IMR-90 (cell line): ENCODE measurements around the gene DOK3. TPM values are rescaled to one million over a fixed set of nuclear protein-coding genes. Genes with fewer than 3 reads are reported as not detected.

Source experiments
- ATAC-seq: fragments of 200-7000 bp; cut with Tn5 transposase; 2 replicates; pipeline ENCODE4 v1.9.1; 2020; ENCODE audit warnings: low read depth, mild to moderate bottlenecking, moderate library complexity
- BruUV-seq: library from RNA; stranded (reverse); fragments of 400-500 nt; replicated peaks from 2 replicates; lab custom pipeline; 2021; lab: Mats Ljungman, UMichigan
- CTCF ChIA-PET: fragments of 300-600 bp; formaldehyde crosslinking; extraction: SDS; loops from one replicate; lab custom pipeline; 2021; ENCODE audit warnings: antibody characterized with exemption; lab: Yijun Ruan, JAX
- POLR2A ChIA-PET: fragments of 300-600 bp; sonication (Branson Sonifier 250); formaldehyde crosslinking; loops from one replicate; lab custom pipeline; 2022; ENCODE audit warnings: antibody characterized with exemption; ENCODE audit not compliant: unreplicated experiment; lab: Charles Lee
- DNase-seq: peaks from one replicate; pipeline ENCODE4 v3.0.0; 2013
- H2AFZ ChIP-seq: replicated peaks from 2 replicates; pipeline ENCODE3; 2013; ENCODE audit warnings: low read length, mild to moderate bottlenecking; ENCODE audit not compliant: poor library complexity
- H2AK5ac ChIP-seq: 2 replicates; pipeline ENCODE4 v1.6.1; 2013; ENCODE audit warnings: low read depth, low read length, inconsistent platforms
- H2AK9ac ChIP-seq: replicated peaks from 2 replicates; pipeline ENCODE3; 2013; ENCODE audit warnings: mild to moderate bottlenecking, low read depth, low read length, moderate library complexity; ENCODE audit not compliant: poor library complexity
- H2BK120ac ChIP-seq: 2 replicates; pipeline ENCODE4 v1.6.1; 2013; ENCODE audit warnings: low read depth, low read length, inconsistent platforms
- H2BK15ac ChIP-seq: 3 replicates; pipeline ENCODE4 v1.6.1; 2013; ENCODE audit warnings: low read depth, low read length, inconsistent platforms
- H2BK20ac ChIP-seq: 2 replicates; pipeline ENCODE4 v1.6.1; 2013; ENCODE audit warnings: low read depth, mild to moderate bottlenecking, inconsistent platforms, low read length, moderate library complexity
- H2BK5ac ChIP-seq: 2 replicates; pipeline ENCODE4 v1.6.1; 2013; ENCODE audit warnings: mild to moderate bottlenecking, low read depth, low read length, inconsistent platforms; ENCODE audit not compliant: poor library complexity, severe bottlenecking
- H3K14ac ChIP-seq: replicated peaks from 2 replicates; pipeline ENCODE4 v1.6.1; 2013; ENCODE audit warnings: low read depth, low read length, inconsistent platforms
- H3K18ac ChIP-seq: 2 replicates; pipeline ENCODE4 v1.6.1; 2013; ENCODE audit warnings: low read depth, low read length, control low read depth
- H3K23ac ChIP-seq: 2 replicates; pipeline ENCODE4 v1.6.1; 2013; ENCODE audit warnings: low read depth, low read length, inconsistent platforms
- H3K27ac ChIP-seq: 2 replicates; pipeline ENCODE4 v1.5.1; 2013; ENCODE audit warnings: mild to moderate bottlenecking, control low read depth, low read length; ENCODE audit not compliant: insufficient read depth
- H3K27me3 ChIP-seq: 2 replicates; pipeline ENCODE4 v1.6.1; 2013; ENCODE audit warnings: low read length; ENCODE audit not compliant: control insufficient read depth, insufficient read depth
- H3K36me3 ChIP-seq: 2 replicates; pipeline ENCODE4 v1.6.1; 2013; ENCODE audit warnings: low read length, mixed read lengths; ENCODE audit not compliant: control insufficient read depth, insufficient read depth
- H3K4ac ChIP-seq: 2 replicates; pipeline ENCODE4 v1.6.1; 2013; ENCODE audit warnings: low read depth, low read length, inconsistent platforms
- H3K4me1 ChIP-seq: 2 replicates; pipeline ENCODE4 v1.6.1; 2013; ENCODE audit warnings: low read length, mixed read lengths; ENCODE audit not compliant: control insufficient read depth, insufficient read depth
- H3K4me2 ChIP-seq: 2 replicates; pipeline ENCODE4 v1.6.1; 2013; ENCODE audit warnings: low read depth, mild to moderate bottlenecking, control low read depth, low read length, moderate library complexity
- H3K4me3 ChIP-seq: 2 replicates; pipeline ENCODE4 v1.5.1; 2013; ENCODE audit warnings: low read depth, mild to moderate bottlenecking, control low read depth, low read length, moderate library complexity; ENCODE audit not compliant: insufficient read depth
- H3K56ac ChIP-seq: 2 replicates; pipeline ENCODE4 v1.6.1; 2013; ENCODE audit warnings: low read length, inconsistent platforms; ENCODE audit not compliant: insufficient read depth; ENCODE audit errors: extremely low read depth
- H3K79me1 ChIP-seq, 2 experiments: 2 replicates each; pipeline ENCODE4 v1.6.1; 2013; ENCODE audit warnings: low read length in 2 of 2, inconsistent platforms in 1 of 2, low read depth in 1 of 2
- H3K9ac ChIP-seq: 2 replicates; pipeline ENCODE4 v1.6.1; 2013; ENCODE audit warnings: low read depth, low read length, control low read depth
- H3K9me1 ChIP-seq: 2 replicates; pipeline ENCODE4 v1.6.1; 2013; ENCODE audit warnings: low read length, inconsistent platforms; ENCODE audit not compliant: insufficient read depth
- H3K9me3 ChIP-seq: 2 replicates; pipeline ENCODE4 v1.6.1; 2013; ENCODE audit warnings: low read length; ENCODE audit not compliant: control insufficient read depth, insufficient read depth
- H4K20me1 ChIP-seq: 2 replicates; pipeline ENCODE4 v1.6.1; 2013; ENCODE audit warnings: low read length, inconsistent platforms; ENCODE audit not compliant: insufficient read depth
- H4K5ac ChIP-seq: 2 replicates; pipeline ENCODE4 v1.6.1; 2013; ENCODE audit warnings: mild to moderate bottlenecking, low read depth, low read length, control low read depth
- H4K8ac ChIP-seq, 2 experiments: 2 replicates each; pipeline ENCODE4 v1.6.1; 2013; ENCODE audit warnings: low read depth in 2 of 2, low read length in 2 of 2, control low read depth in 1 of 2, inconsistent platforms in 1 of 2
- H4K91ac ChIP-seq: 2 replicates; pipeline ENCODE4 v1.6.1; 2013; ENCODE audit warnings: low read depth, low read length, inconsistent platforms; ENCODE audit not compliant: insufficient read depth
- CEBPB ChIP-seq: IDR thresholded peaks from 2 replicates; pipeline ENCODE4 v1.6.1; 2012; ENCODE audit warnings: low read depth, low read length, improper control_type of control experiment
- CTCF ChIP-seq: conservative IDR thresholded peaks from 2 replicates; pipeline ENCODE4 v1.5.1; 2012; ENCODE audit warnings: mild to moderate bottlenecking, low read depth, low read length, improper control_type of control experiment
- FOS ChIP-seq: fragments of 150-350 bp; IDR thresholded peaks from 2 replicates; pipeline ENCODE4 v1.6.1; 2016; ENCODE audit warnings: low read depth, low read length
- MAFK ChIP-seq: IDR thresholded peaks from 2 replicates; pipeline ENCODE4 v1.6.1; 2012; ENCODE audit warnings: low read depth, low read length, improper control_type of control experiment
- NFE2L2 ChIP-seq: fragments of 150-350 bp; IDR thresholded peaks from 2 replicates; pipeline ENCODE4 v1.6.1; 2016; ENCODE audit warnings: low read depth, mild to moderate bottlenecking, low read length
- POLR2A ChIP-seq: IDR thresholded peaks from 2 replicates; pipeline ENCODE4 v1.6.1; 2012; ENCODE audit warnings: mild to moderate bottlenecking, low read depth, low read length
- WGBS, 2 experiments: methylation state at CpG; one replicate each; pipeline versions ENCODE4 v1.1.5 to v1.1.7; 2013; ENCODE audit warnings: missing lambda C conversion rate in 2 of 2; ENCODE audit not compliant: insufficient read length in 1 of 2; ENCODE audit errors: extremely low coverage in 2 of 2; 5-methylcytosine and 5-hydroxymethylcytosine counted together
- dilution Hi-C: fragments of 300-500 bp; cut with HindIII; formaldehyde crosslinking; loops from one replicate; pipeline ENCODE4 v1.14.3; 2018; ENCODE audit warnings: low sequenced_read_pairs; ENCODE audit not compliant: unreplicated experiment
- in situ Hi-C: fragments of 300-500 bp; cut with MboI; formaldehyde crosslinking; loops from 3 replicates; pipeline ENCODE4 v1.14.3; 2019; ENCODE audit warnings: low sequenced_read_pairs, inconsistent platforms, mixed read lengths
- intact Hi-C: fragments of 100-400 bp; cut with micrococcal nuclease; formaldehyde crosslinking; loops from 2 replicates; pipeline ENCODE4 v1.10.0; 2022
- polyA plus RNA-seq, 3 experiments: library from polyadenylated mRNA; depleted of rRNA; stranded (reverse); fragments of >200 nt; gene quantifications; 2 replicates each; pipeline ENCODE4 v1.2.3, GENCODE V29; 2012; ENCODE audit warnings: low replicate concordance in 1 of 3
- total RNA-seq: library from RNA; depleted of rRNA; stranded (reverse); fragments of >200 nt; gene quantifications from 2 replicates; pipeline ENCODE4 v1.2.3, GENCODE V29; 2012
- TF ChIP-seq, protein P1 (sequence below): fragments of 150-350 bp; IDR thresholded peaks from 2 replicates; pipeline ENCODE4 v1.6.1; 2016; ENCODE audit warnings: low read depth, mild to moderate bottlenecking, low read length, moderate library complexity, borderline replicate concordance
- TF ChIP-seq, protein P2 (sequence below): fragments of 150-350 bp; IDR thresholded peaks from 2 replicates; pipeline ENCODE4 v1.6.1; 2017; ENCODE audit warnings: mild to moderate bottlenecking, antibody characterized with exemption, low read length, low read depth

The DOK3 gene
- total and polyA plus RNA-seq, 2 of the 4 experiments (the other 2 are of a cell fraction) = 0.54 to 3.9 TPM

DNA sequence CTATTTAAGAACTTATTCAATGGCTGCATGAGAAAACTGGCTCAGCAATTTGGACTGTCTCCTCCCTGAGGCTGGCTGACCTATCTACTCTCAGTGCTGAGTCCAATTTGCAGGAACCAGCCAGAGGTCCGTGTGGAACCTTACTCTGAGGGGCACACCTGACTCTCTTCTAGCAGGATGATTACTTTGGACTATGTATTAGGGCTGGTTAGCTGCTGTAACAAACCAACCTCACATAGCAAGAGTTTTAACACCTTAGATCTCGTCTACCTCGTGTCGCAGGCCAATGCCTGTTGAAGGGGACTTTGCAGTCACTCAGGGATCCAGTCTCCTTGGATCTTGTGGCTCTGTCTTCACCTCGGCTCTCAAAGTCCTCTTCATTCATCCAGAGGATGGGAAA is 48.2 kb upstream of the DOK3 start:
- H2AK5ac ChIP-seq = no peak overlapping the region
- H3K9me1 ChIP-seq = peaks cover 12% of the 10 kb centered on the region
- WGBS, 2 experiments = no CpG with 5 or more reads among the region's 5 CpGs
- H3K18ac ChIP-seq = no peak overlapping the region
- no peak overlapping the region for H3K4me2 ChIP-seq
- no peaks in the 10 kb centered on the region for H3K27me3 ChIP-seq
- H3K56ac ChIP-seq = no peak overlapping the region
- BruUV-seq = no TSS peak
- H3K27ac ChIP-seq = no peak overlapping the region
- peaks cover 0 to 13% of the 10 kb centered on the region in 2 experiments; a peak in 2 of 4 replicates for H3K79me1 ChIP-seq
- H2BK5ac ChIP-seq = no peak overlapping the region
- H3K4me3 ChIP-seq = no peak overlapping the region
- H3K14ac ChIP-seq = no peak overlapping the region
- H4K91ac ChIP-seq = no peak overlapping the region
- H2BK15ac ChIP-seq = no peak overlapping the region
- peaks cover 10% of the 10 kb centered on the region for H4K20me1 ChIP-seq
- no peak overlapping the region for H3K4ac ChIP-seq
- intact Hi-C loops = no loop called here
- no peak for DNase-seq
- no peak overlapping the region for H3K9ac ChIP-seq
- ATAC-seq = no peak
- H3K9me3 ChIP-seq = no peaks in the 10 kb centered on the region
- H3K23ac ChIP-seq = no peak overlapping the region
- H2BK120ac ChIP-seq = no peak overlapping the region
- no peak overlapping the region for H2AFZ ChIP-seq
- in situ Hi-C loops = no loop called here
- POLR2A ChIA-PET = no interaction called here
- H4K8ac ChIP-seq = no peak overlapping the region
- dilution Hi-C loops = no loop called here
- no peak overlapping the region for H2AK9ac ChIP-seq
- CTCF ChIA-PET = no interaction called here
- 0 out of 2 replicates have a peak, but pooled peaks cover 2% of the 10 kb centered on the region for H3K36me3 ChIP-seq
- H4K5ac ChIP-seq = no peak overlapping the region
- TF ChIP-seq, protein P1, sequence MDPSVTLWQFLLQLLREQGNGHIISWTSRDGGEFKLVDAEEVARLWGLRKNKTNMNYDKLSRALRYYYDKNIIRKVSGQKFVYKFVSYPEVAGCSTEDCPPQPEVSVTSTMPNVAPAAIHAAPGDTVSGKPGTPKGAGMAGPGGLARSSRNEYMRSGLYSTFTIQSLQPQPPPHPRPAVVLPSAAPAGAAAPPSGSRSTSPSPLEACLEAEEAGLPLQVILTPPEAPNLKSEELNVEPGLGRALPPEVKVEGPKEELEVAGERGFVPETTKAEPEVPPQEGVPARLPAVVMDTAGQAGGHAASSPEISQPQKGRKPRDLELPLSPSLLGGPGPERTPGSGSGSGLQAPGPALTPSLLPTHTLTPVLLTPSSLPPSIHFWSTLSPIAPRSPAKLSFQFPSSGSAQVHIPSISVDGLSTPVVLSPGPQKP = no peak
- TF ChIP-seq CTCF = no peak
- no peak for TF ChIP-seq MAFK
- TF ChIP-seq, protein P2, sequence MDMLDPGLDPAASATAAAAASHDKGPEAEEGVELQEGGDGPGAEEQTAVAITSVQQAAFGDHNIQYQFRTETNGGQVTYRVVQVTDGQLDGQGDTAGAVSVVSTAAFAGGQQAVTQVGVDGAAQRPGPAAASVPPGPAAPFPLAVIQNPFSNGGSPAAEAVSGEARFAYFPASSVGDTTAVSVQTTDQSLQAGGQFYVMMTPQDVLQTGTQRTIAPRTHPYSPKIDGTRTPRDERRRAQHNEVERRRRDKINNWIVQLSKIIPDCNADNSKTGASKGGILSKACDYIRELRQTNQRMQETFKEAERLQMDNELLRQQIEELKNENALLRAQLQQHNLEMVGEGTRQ = no peak
- TF ChIP-seq CEBPB = no peak
- TF ChIP-seq FOS = no peak
- TF ChIP-seq NFE2L2 = no peak
- no peak for TF ChIP-seq POLR2A
- H2BK20ac ChIP-seq = no peak overlapping the region
- H3K4me1 ChIP-seq = peaks cover 11% of the 10 kb centered on the region
